NCI-H2196 treated with DMSO at 0.1 percent for 48 hours (cell line): ENCODE data around the gene KISS1.

Source experiments
- DNase-seq: peaks from one replicate; lab custom pipeline; 2025; ENCODE audit not compliant: unreplicated experiment; lab: John Stamatoyannopoulos, UW

The KISS1 gene

GRCh38 chr1:204141131-204141530 is 55.2 kb downstream of the KISS1 start:
- DNase-seq, result no peak
